Endothelial cell (in vitro differentiated cells): Measurements from ENCODE around the gene CAMK1D. TPM values are rescaled to one million over a fixed set of nuclear protein-coding genes. Genes with fewer than 3 reads are reported as not detected.

Experiments used
- DNase-seq: peaks from one replicate; pipeline ENCODE4 v3.0.0; 2021; ENCODE audit warnings: low spot score
- H3K27ac Mint-ChIP-seq: one replicate; pipeline ENCODE4 v1.8.0; 2021; ENCODE audit warnings: mixed read lengths, inconsistent platforms; ENCODE audit not compliant: unreplicated experiment
- H3K27me3 Mint-ChIP-seq: one replicate; pipeline ENCODE4 v1.8.0; 2021; ENCODE audit warnings: mild to moderate bottlenecking, moderate library complexity, mixed read lengths, inconsistent platforms; ENCODE audit not compliant: unreplicated experiment
- H3K36me3 Mint-ChIP-seq: one replicate; pipeline ENCODE4 v1.8.0; 2021; ENCODE audit warnings: mild to moderate bottlenecking, low read depth, mixed read lengths, inconsistent platforms; ENCODE audit not compliant: unreplicated experiment
- H3K4me1 Mint-ChIP-seq: one replicate; pipeline ENCODE4 v1.8.0; 2021; ENCODE audit warnings: mild to moderate bottlenecking, mixed read lengths, inconsistent platforms; ENCODE audit not compliant: unreplicated experiment
- H3K4me3 Mint-ChIP-seq: one replicate; pipeline ENCODE4 v1.8.0; 2021; ENCODE audit warnings: mild to moderate bottlenecking, mixed read lengths, inconsistent platforms; ENCODE audit not compliant: unreplicated experiment
- H3K9me3 Mint-ChIP-seq: one replicate; pipeline ENCODE4 v1.8.0; 2021; ENCODE audit warnings: mixed read lengths, inconsistent platforms; ENCODE audit not compliant: unreplicated experiment
- CTCF ChIP-seq: fragments of 200-600 bp; sonication (generic); IDR thresholded peaks from one replicate; pipeline ENCODE4 v1.5.0; 2021; ENCODE audit warnings: antibody characterized with exemption; ENCODE audit not compliant: unreplicated experiment
- total RNA-seq: library from RNA; stranded (reverse); fragmentation: NEBNext Ultra II Directional; extraction: Animal tissue kit (Norgen Biotek cat#: 25700); gene quantifications from one replicate; pipeline ENCODE4 v1.2.1, GENCODE V29; 2021; ENCODE audit not compliant: unreplicated experiment

The CAMK1D gene
- total RNA-seq, 1 donor from 2014 or later: 4.1 TPM

- Mint-ChIP-seq H3K27me3 (no peaks in the 10 kb centered on the region), H3K36me3 (no peaks in the 10 kb centered on the region), H3K4me1 (no peaks in the 10 kb centered on the region), H3K9me3 (no peaks in the 10 kb centered on the region), H3K4me3 (no peak overlapping the region), H3K27ac (no peak overlapping the region)
- no peak for TF ChIP-seq CTCF
- no peak for DNase-seq
Observed at GRCh38 chr10:12728494-12728893, 379.1 kb downstream of the CAMK1D start.

GRCh38 chr10:12729885-12730284 lies 380.5 kb downstream of the CAMK1D start:
- no peaks in the 10 kb centered on the region for H3K36me3 Mint-ChIP-seq
- H3K27me3 Mint-ChIP-seq: no peaks in the 10 kb centered on the region
- peak; percentile 72 for TF ChIP-seq CTCF
- no peaks in the 10 kb centered on the region for H3K4me1 Mint-ChIP-seq
- no peak overlapping the region for H3K4me3 Mint-ChIP-seq
- H3K9me3 Mint-ChIP-seq: no peaks in the 10 kb centered on the region
- H3K27ac Mint-ChIP-seq: no peak overlapping the region
- peak; percentile 68 for DNase-seq

GRCh38 chr10:12730809-12731519 lies 381.6 kb downstream of the CAMK1D start:
- Mint-ChIP-seq H3K4me1 (no peaks in the 10 kb centered on the region), H3K4me3 (no peak overlapping the region), H3K27ac (no peak overlapping the region), H3K9me3 (no peaks in the 10 kb centered on the region), H3K27me3 (no peaks in the 10 kb centered on the region), H3K36me3 (no peaks in the 10 kb centered on the region)
- no peak for TF ChIP-seq CTCF
- DNase-seq: no peak

- H3K27me3 Mint-ChIP-seq: no peaks in the 10 kb centered on the region
- TF ChIP-seq CTCF: no peak
- no peak overlapping the region for H3K4me3 Mint-ChIP-seq
- DNase-seq: no peak
- no peaks in the 10 kb centered on the region for H3K4me1 Mint-ChIP-seq
- no peaks in the 10 kb centered on the region for H3K9me3 Mint-ChIP-seq
- no peak overlapping the region for H3K27ac Mint-ChIP-seq
- H3K36me3 Mint-ChIP-seq: no peaks in the 10 kb centered on the region
Observed at GRCh38 chr10:12733271-12733670, 383.9 kb downstream of the CAMK1D start.

- H3K4me3 Mint-ChIP-seq: no peak overlapping the region
Observed at GRCh38 chr10:12735843-12736462, 386.6 kb downstream of the CAMK1D start.

More at GRCh38 chr10:12735843-12736462, 386.6 kb downstream of the CAMK1D start:
- Mint-ChIP-seq H3K9me3 (no peaks in the 10 kb centered on the region), H3K36me3 (no peaks in the 10 kb centered on the region), H3K27ac (no peak overlapping the region), H3K27me3 (no peaks in the 10 kb centered on the region), H3K4me1 (no peaks in the 10 kb centered on the region)
- no peak for DNase-seq
- no peak for TF ChIP-seq CTCF
